Type B pancreatic cell (in vitro differentiated cells): ENCODE measurements around the gene ANAPC13. TPM values are rescaled to one million over a fixed set of nuclear protein-coding genes. Genes with fewer than 3 reads are reported as not detected.

Experiments used
- DNase-seq: peaks from one replicate; pipeline ENCODE4 v3.0.0; 2021; ENCODE audit warnings: mixed read lengths; ENCODE audit not compliant: unreplicated experiment; ENCODE audit errors: extremely low spot score
- H3K27ac Mint-ChIP-seq: 2 replicates; pipeline ENCODE4 v1.8.0; 2021; ENCODE audit warnings: mild to moderate bottlenecking, mixed read lengths
- H3K27me3 Mint-ChIP-seq: 2 replicates; pipeline ENCODE4 v1.8.0; 2021; ENCODE audit warnings: mixed read lengths
- H3K36me3 Mint-ChIP-seq: 2 replicates; pipeline ENCODE4 v1.8.0; 2021; ENCODE audit warnings: mixed read lengths
- H3K4me1 Mint-ChIP-seq: one replicate; pipeline ENCODE4 v1.8.0; 2021; ENCODE audit warnings: mixed read lengths; ENCODE audit not compliant: unreplicated experiment
- H3K4me3 Mint-ChIP-seq: 2 replicates; pipeline ENCODE4 v1.8.0; 2021; ENCODE audit warnings: mild to moderate bottlenecking, mixed read lengths
- H3K9me3 Mint-ChIP-seq: 2 replicates; pipeline ENCODE4 v1.8.0; 2021; ENCODE audit warnings: mixed read lengths
- total RNA-seq: library from RNA; stranded (reverse); gene quantifications from 2 replicates; pipeline ENCODE4 v1.2.1, GENCODE V29; 2021; ENCODE audit warnings: low replicate concordance
- TF ChIP-seq, protein P1 (sequence below): fragments of 200-600 bp; sonication (generic); conservative IDR thresholded peaks from 2 replicates; pipeline ENCODE4 v1.5.0; 2021; ENCODE audit warnings: antibody characterized with exemption, mild to moderate bottlenecking

The ANAPC13 gene
- total RNA-seq, 1 donor from 2014 or later, result 57.0 TPM

DNA sequence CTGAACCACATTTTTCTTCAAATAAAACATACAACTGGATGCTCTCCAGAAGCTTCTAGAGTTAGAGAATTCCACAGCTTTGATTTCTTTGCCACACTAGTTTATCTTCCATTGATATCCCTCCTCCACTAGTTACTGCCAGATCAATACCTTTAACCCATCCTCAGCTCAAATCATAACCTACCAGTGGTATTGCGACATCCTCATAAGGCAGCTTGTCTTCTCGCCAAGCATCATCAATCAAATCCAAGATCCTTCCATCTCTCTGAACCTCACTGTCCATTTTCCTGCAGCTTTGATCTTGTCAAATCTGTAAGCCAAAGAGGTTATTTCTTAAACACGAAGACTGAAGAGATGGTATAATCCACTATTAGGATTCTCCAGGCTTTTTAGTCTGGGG lies 3.2 kb downstream of the ANAPC13 start:
- peaks cover 15% of the 10 kb centered on the region for H3K4me1 Mint-ChIP-seq
- no peak for DNase-seq
- H3K4me3 Mint-ChIP-seq, result peak overlapping the region; percentile 4
- H3K27ac Mint-ChIP-seq, result no peak overlapping the region
- H3K36me3 Mint-ChIP-seq, result peaks cover 22% of the 10 kb centered on the region
- no peaks in the 10 kb centered on the region for H3K9me3 Mint-ChIP-seq
- no peaks in the 10 kb centered on the region for H3K27me3 Mint-ChIP-seq
- TF ChIP-seq, protein P1, sequence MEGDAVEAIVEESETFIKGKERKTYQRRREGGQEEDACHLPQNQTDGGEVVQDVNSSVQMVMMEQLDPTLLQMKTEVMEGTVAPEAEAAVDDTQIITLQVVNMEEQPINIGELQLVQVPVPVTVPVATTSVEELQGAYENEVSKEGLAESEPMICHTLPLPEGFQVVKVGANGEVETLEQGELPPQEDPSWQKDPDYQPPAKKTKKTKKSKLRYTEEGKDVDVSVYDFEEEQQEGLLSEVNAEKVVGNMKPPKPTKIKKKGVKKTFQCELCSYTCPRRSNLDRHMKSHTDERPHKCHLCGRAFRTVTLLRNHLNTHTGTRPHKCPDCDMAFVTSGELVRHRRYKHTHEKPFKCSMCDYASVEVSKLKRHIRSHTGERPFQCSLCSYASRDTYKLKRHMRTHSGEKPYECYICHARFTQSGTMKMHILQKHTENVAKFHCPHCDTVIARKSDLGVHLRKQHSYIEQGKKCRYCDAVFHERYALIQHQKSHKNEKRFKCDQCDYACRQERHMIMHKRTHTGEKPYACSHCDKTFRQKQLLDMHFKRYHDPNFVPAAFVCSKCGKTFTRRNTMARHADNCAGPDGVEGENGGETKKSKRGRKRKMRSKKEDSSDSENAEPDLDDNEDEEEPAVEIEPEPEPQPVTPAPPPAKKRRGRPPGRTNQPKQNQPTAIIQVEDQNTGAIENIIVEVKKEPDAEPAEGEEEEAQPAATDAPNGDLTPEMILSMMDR, result no peak

DNA sequence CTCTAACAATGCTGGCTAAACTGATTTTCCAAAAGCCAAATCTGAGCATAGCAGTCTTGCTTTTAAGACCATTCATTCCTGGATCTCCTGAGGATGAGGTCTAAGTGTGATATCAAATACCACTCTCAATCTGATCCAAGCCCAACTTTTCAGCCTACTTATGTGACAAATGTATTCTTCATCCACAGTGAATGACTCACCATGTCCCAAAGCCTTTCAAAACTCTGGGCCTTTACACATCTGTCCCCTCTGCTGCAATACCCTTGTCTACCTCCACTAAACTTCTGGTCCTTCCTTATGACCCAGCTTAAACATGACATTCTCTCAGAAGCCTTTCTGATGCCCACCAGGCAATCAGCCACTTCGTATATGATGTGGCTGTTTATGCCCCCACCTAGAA lies 4.6 kb downstream of the ANAPC13 start:
- Mint-ChIP-seq H3K4me3 (no peak overlapping the region), H3K27ac (no peak overlapping the region), H3K9me3 (no peaks in the 10 kb centered on the region), H3K27me3 (no peaks in the 10 kb centered on the region), H3K4me1 (peaks cover 8% of the 10 kb centered on the region), H3K36me3 (peaks cover 31% of the 10 kb centered on the region)
- TF ChIP-seq, protein P1, result no peak
- DNase-seq, result no peak

DNA sequence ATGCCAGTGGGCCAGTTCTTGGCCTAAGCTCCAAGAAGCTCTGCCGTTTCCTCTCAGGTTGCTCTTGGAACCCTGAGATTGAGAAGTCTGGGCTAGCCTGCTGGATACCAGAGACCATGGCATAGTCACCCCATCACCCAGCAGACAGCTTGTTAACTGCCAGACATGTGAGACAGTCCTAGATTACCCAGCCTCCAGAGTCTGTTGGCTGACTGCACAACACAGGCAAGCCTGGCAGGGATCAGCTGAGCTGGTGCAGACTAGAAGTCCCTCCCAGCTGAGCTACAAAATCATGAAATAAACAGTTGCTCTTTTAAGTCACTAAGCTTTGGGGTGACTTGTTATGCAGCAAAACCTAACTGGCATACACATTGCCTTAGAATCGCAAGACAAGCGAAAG lies 5.2 kb downstream of the ANAPC13 start:
- H3K27ac Mint-ChIP-seq, result no peak overlapping the region

DNA sequence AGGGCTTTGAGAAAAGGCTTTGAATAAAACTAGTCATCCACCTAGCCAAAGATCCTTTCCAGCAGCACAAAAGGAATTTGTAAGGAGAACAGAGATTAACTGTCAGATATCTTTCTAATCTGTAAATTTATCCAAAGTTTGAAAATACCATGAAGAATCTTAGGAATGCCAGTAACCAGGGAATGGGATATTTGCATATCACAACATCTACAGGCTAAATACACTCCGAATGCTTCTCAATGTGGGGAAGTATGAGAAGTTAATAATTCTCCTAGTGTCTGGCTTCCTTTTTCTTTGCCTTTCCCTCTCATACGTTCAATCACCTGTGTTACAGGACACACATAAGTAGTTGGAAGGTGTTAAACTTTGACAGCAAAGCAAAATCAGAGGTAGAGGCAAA lies 7.8 kb downstream of the ANAPC13 start:
- H3K9me3 Mint-ChIP-seq, result no peaks in the 10 kb centered on the region
- TF ChIP-seq, protein P1, result no peak
- H3K4me1 Mint-ChIP-seq, result no peaks in the 10 kb centered on the region
- H3K27ac Mint-ChIP-seq, result no peak overlapping the region
- peaks cover 25% of the 10 kb centered on the region for H3K36me3 Mint-ChIP-seq
- DNase-seq, result no peak
- H3K27me3 Mint-ChIP-seq, result no peaks in the 10 kb centered on the region
- H3K4me3 Mint-ChIP-seq, result no peak overlapping the region

More for the DNA sequence above, 5.2 kb downstream of the ANAPC13 start:
- Mint-ChIP-seq H3K4me3 (no peak overlapping the region), H3K27me3 (no peaks in the 10 kb centered on the region), H3K36me3 (peaks cover 31% of the 10 kb centered on the region), H3K4me1 (peaks cover 8% of the 10 kb centered on the region), H3K9me3 (no peaks in the 10 kb centered on the region)
- no peak for DNase-seq
- TF ChIP-seq, protein P1, result no peak

DNA sequence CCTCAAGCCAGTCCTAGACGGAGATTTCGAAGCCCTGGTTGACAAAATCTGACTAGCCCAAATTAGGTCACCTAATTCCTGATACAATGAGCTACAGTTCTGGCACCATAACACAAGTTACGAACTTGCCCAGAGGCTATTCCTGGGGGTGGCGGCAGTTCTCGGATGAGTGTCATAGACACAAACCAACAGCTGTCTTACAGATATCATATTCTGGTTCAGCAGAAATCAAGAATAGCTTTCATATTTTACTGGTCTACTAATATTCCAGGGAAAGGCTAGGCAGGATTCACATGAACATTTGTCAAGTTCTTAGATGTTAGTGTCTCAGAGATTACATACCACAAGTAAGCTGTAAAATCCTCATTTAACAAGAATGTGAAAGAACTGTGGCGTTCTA lies 8.8 kb downstream of the ANAPC13 start:
- no peaks in the 10 kb centered on the region for H3K9me3 Mint-ChIP-seq
- no peak overlapping the region for H3K4me3 Mint-ChIP-seq
- H3K4me1 Mint-ChIP-seq, result no peaks in the 10 kb centered on the region
- DNase-seq, result no peak
- TF ChIP-seq, protein P1, result no peak
- peaks cover 20% of the 10 kb centered on the region for H3K36me3 Mint-ChIP-seq
- H3K27me3 Mint-ChIP-seq, result no peaks in the 10 kb centered on the region
- H3K27ac Mint-ChIP-seq, result no peak overlapping the region

DNA sequence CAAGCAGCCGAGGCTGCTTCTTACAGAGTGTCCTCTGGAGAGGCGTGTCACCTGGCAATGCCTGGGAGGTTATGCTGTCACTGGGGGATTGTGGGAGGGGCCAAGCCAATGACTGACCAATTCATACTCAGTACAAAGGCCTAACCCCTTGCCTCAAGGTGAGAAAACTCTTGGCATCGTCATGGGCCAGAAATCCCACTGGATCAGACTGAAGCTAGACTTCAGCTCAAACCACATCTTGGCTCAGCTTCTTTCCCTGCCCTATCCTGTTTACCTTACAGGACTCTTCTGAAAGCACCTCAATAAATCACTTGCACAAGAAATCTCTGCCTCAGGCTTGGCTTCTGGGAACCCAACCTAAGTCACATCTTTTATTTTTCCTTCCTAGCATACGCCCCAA lies 9.5 kb downstream of the ANAPC13 start:
- Mint-ChIP-seq H3K27ac (no peak overlapping the region), H3K4me1 (no peaks in the 10 kb centered on the region), H3K27me3 (no peaks in the 10 kb centered on the region), H3K9me3 (no peaks in the 10 kb centered on the region), H3K4me3 (no peak overlapping the region), H3K36me3 (peaks cover 20% of the 10 kb centered on the region)
- TF ChIP-seq, protein P1, result no peak
- DNase-seq, result no peak
